Neural progenitor cell (in vitro differentiated cells): ENCODE measurements around the gene TMEM225B. TPM values are rescaled to one million over a fixed set of nuclear protein-coding genes. Genes with fewer than 3 reads are reported as not detected.
"Not testable (repeated sequence)": the region's sequence is repeated elsewhere in the genome, so short reads cannot be mapped to it uniquely, and the experiment has no call there.

ENCODE experiments used
- DNase-seq: peaks from one replicate; pipeline ENCODE4 v3.0.0-alpha.2; 2016; ENCODE audit warnings: low spot score
- H2AFZ ChIP-seq: fragments of 200-600 bp; sonication (generic); replicated peaks from 2 replicates; pipeline ENCODE4 v1.6.1; 2016; ENCODE audit warnings: antibody characterized with exemption
- H3F3A ChIP-seq: fragments of 200-600 bp; sonication (generic); 2 replicates; pipeline ENCODE4 v1.6.1; 2016; ENCODE audit warnings: antibody characterized with exemption, low read depth
- H3K27ac ChIP-seq: fragments of 200-600 bp; sonication (generic); 2 replicates; pipeline ENCODE4 v1.5.1; 2016; ENCODE audit warnings: mild to moderate bottlenecking
- H3K27me3 ChIP-seq: fragments of 200-600 bp; sonication (generic); 2 replicates; pipeline ENCODE4 v1.6.1; 2016; ENCODE audit warnings: mild to moderate bottlenecking, moderate library complexity
- H3K36me3 ChIP-seq: fragments of 200-600 bp; sonication (generic); 2 replicates; pipeline ENCODE4 v1.5.1; 2016
- H3K4me1 ChIP-seq: fragments of 200-600 bp; sonication (generic); 2 replicates; pipeline ENCODE4 v1.6.1; 2016; ENCODE audit warnings: mixed run types
- H3K4me2 ChIP-seq: fragments of 200-600 bp; sonication (generic); 2 replicates; pipeline ENCODE4 v1.6.1; 2016
- H3K4me3 ChIP-seq: fragments of 200-600 bp; sonication (generic); 2 replicates; pipeline ENCODE4 v1.5.1; 2016
- H3K79me2 ChIP-seq: fragments of 200-600 bp; sonication (generic); 2 replicates; pipeline ENCODE4 v1.6.1; 2016; ENCODE audit warnings: low read depth
- H3K9ac ChIP-seq: fragments of 200-600 bp; sonication (generic); 2 replicates; pipeline ENCODE4 v1.6.1; 2016
- H3K9me3 ChIP-seq: fragments of 200-600 bp; sonication (generic); 2 replicates; pipeline ENCODE4 v1.5.1; 2016; ENCODE audit warnings: low read depth
- H4K20me1 ChIP-seq: fragments of 200-600 bp; sonication (generic); 2 replicates; pipeline ENCODE4 v1.6.1; 2016; ENCODE audit warnings: low read depth
- H3K27ac Mint-ChIP-seq: 3 replicates; pipeline ENCODE4 v1.8.0; 2021; ENCODE audit warnings: mixed read lengths
- H3K27me3 Mint-ChIP-seq: 2 replicates; pipeline ENCODE4 v1.8.0; 2022; ENCODE audit warnings: low read depth, mild to moderate bottlenecking, inconsistent platforms, moderate library complexity, mixed read lengths; ENCODE audit not compliant: insufficient read depth
- H3K36me3 Mint-ChIP-seq: 3 replicates; pipeline ENCODE4 v1.8.0; 2021; ENCODE audit warnings: mixed read lengths
- H3K4me1 Mint-ChIP-seq: 3 replicates; pipeline ENCODE4 v1.8.0; 2021; ENCODE audit warnings: mixed read lengths
- H3K4me3 Mint-ChIP-seq: 3 replicates; pipeline ENCODE4 v1.8.0; 2021; ENCODE audit warnings: mild to moderate bottlenecking, moderate library complexity, mixed read lengths
- H3K9me3 Mint-ChIP-seq: 3 replicates; pipeline ENCODE4 v1.8.0; 2020; ENCODE audit warnings: mixed read lengths
- CTCF ChIP-seq: fragments of 200-600 bp; sonication (generic); IDR thresholded peaks from 2 replicates; pipeline ENCODE4 v1.5.1; 2017; ENCODE audit warnings: antibody characterized with exemption, mild to moderate bottlenecking
- EZH2 ChIP-seq: fragments of 200-600 bp; sonication (generic); IDR thresholded peaks from 2 replicates; pipeline ENCODE4 v1.6.1; 2017; ENCODE audit warnings: antibody characterized with exemption, mild to moderate bottlenecking, moderate library complexity
- EZH2phosphoT487 ChIP-seq: fragments of 200-600 bp; sonication (generic); IDR thresholded peaks from 2 replicates; pipeline ENCODE4 v1.6.1; 2017; ENCODE audit warnings: antibody characterized with exemption
- total RNA-seq: library from RNA; depleted of rRNA; stranded (reverse); fragments of >200 nt; gene quantifications from 2 replicates; pipeline ENCODE4 v1.2.3, GENCODE V29; 2015; ENCODE audit warnings: low replicate concordance

TMEM225B gene
- total RNA-seq, 1 donor from 2014 or later = not detected

- Histone ChIP-seq H3K36me3 (no peaks in the 10 kb centered on the region), H3K79me2 (no peaks in the 10 kb centered on the region), H3K9ac (no peak overlapping the region), H3K4me3 (no peak overlapping the region), H3K9me3 (no peaks in the 10 kb centered on the region), H3K4me1 (no peaks in the 10 kb centered on the region), H4K20me1 (no peaks in the 10 kb centered on the region), H3K4me2 (no peak overlapping the region), H2AFZ (no peak overlapping the region), H3K27me3 (no peaks in the 10 kb centered on the region), H3K27ac (no peak overlapping the region), H3F3A (no peaks in the 10 kb centered on the region)
- no peak for DNase-seq
- peaks cover 9% of the 10 kb centered on the region for H3K36me3 Mint-ChIP-seq
- H3K27me3 Mint-ChIP-seq = no peaks in the 10 kb centered on the region
- TF ChIP-seq EZH2phosphoT487 = no peak
- no peak for TF ChIP-seq EZH2
- no peak for TF ChIP-seq CTCF
- no peaks in the 10 kb centered on the region for H3K9me3 Mint-ChIP-seq
- H3K4me1 Mint-ChIP-seq = no peaks in the 10 kb centered on the region
- no peak overlapping the region for H3K4me3 Mint-ChIP-seq
- H3K27ac Mint-ChIP-seq = no peak overlapping the region
Observed at GRCh38 chr7:99645590-99645989, 47.5 kb downstream of the TMEM225B start.

- H3K27me3 ChIP-seq = no peaks in the 10 kb centered on the region
- Mint-ChIP-seq H3K27me3 (no peaks in the 10 kb centered on the region), H3K4me1 (no peaks in the 10 kb centered on the region), H3K36me3 (peaks cover 9% of the 10 kb centered on the region), H3K9me3 (no peaks in the 10 kb centered on the region), H3K27ac (no peak overlapping the region), H3K4me3 (no peak overlapping the region)
- H3K4me2 ChIP-seq = no peak overlapping the region
- no peak overlapping the region for H3K4me3 ChIP-seq
- no peaks in the 10 kb centered on the region for H3K36me3 ChIP-seq
- no peak overlapping the region for H3K27ac ChIP-seq
- no peak overlapping the region for H2AFZ ChIP-seq
- H3K4me1 ChIP-seq = no peaks in the 10 kb centered on the region
- TF ChIP-seq EZH2phosphoT487 = no peak
- TF ChIP-seq CTCF = no peak
- no peak for TF ChIP-seq EZH2
- no peak for DNase-seq
- H3K79me2 ChIP-seq = no peaks in the 10 kb centered on the region
- no peak overlapping the region for H3K9ac ChIP-seq
- H4K20me1 ChIP-seq = no peaks in the 10 kb centered on the region
- H3F3A ChIP-seq = no peaks in the 10 kb centered on the region
- H3K9me3 ChIP-seq = no peaks in the 10 kb centered on the region
Observed at GRCh38 chr7:99648843-99649242, 50.8 kb downstream of the TMEM225B start.

- H3K4me1 Mint-ChIP-seq = no peaks in the 10 kb centered on the region
- peaks cover 2% of the 10 kb centered on the region for H3K27me3 Mint-ChIP-seq
- H3K4me3 Mint-ChIP-seq = no peak overlapping the region
- Histone ChIP-seq H3K4me3 (no peak overlapping the region), H3K27ac (no peak overlapping the region), H3K9ac (no peak overlapping the region), H3K4me2 (no peak overlapping the region), H3K79me2 (no peaks in the 10 kb centered on the region), H4K20me1 (no peaks in the 10 kb centered on the region), H3F3A (no peaks in the 10 kb centered on the region), H3K36me3 (no peaks in the 10 kb centered on the region), H3K27me3 (no peaks in the 10 kb centered on the region), H3K4me1 (no peaks in the 10 kb centered on the region), H3K9me3 (no peaks in the 10 kb centered on the region), H2AFZ (no peak overlapping the region)
- no peaks in the 10 kb centered on the region for H3K36me3 Mint-ChIP-seq
- DNase-seq = no peak
- TF ChIP-seq CTCF (no peak), EZH2 (no peak)
- H3K27ac Mint-ChIP-seq = no peak overlapping the region
- peaks cover 5% of the 10 kb centered on the region for H3K9me3 Mint-ChIP-seq
Observed at GRCh38 chr7:99651290-99651689, 53.2 kb downstream of the TMEM225B start.

DNA sequence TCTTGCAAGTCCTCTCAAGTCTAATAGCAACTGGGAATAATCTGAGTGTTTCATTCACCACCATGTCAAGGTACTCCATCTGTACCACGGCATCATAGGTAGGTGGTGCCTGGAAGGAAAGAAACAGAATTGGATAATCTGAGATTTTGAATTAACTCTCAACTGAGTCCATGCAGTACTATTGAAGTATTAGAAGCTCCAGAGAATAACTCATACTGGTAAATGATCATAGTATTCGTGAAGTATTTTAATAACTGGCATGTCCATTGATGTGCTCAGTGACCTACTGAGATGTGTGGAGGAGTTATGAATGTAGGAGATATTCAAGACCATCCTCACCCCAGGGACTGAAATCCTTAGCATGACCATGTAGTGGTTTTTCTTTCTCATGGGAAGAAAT is 54.6 kb downstream of the TMEM225B start:
- H3K4me3 Mint-ChIP-seq = no peak overlapping the region
- no peak overlapping the region for H3K4me2 ChIP-seq
- no peaks in the 10 kb centered on the region for H3K4me1 Mint-ChIP-seq
- no peaks in the 10 kb centered on the region for H3K27me3 ChIP-seq
- H3K4me3 ChIP-seq = no peak overlapping the region
- H3K27me3 Mint-ChIP-seq = peaks cover 2% of the 10 kb centered on the region
- H3K27ac Mint-ChIP-seq = no peak overlapping the region
- H3K9me3 ChIP-seq = no peaks in the 10 kb centered on the region
- DNase-seq = no peak
- no peak overlapping the region for H2AFZ ChIP-seq
- peaks cover 5% of the 10 kb centered on the region for H3K9me3 Mint-ChIP-seq
- no peak overlapping the region for H3K9ac ChIP-seq
- H3K36me3 Mint-ChIP-seq = no peaks in the 10 kb centered on the region
- H4K20me1 ChIP-seq = no peaks in the 10 kb centered on the region
- no peaks in the 10 kb centered on the region for H3F3A ChIP-seq
- no peaks in the 10 kb centered on the region for H3K79me2 ChIP-seq
- no peaks in the 10 kb centered on the region for H3K36me3 ChIP-seq
- H3K27ac ChIP-seq = no peak overlapping the region
- TF ChIP-seq EZH2phosphoT487 = no peak
- no peak for TF ChIP-seq CTCF
- TF ChIP-seq EZH2 = no peak
- no peaks in the 10 kb centered on the region for H3K4me1 ChIP-seq

DNA sequence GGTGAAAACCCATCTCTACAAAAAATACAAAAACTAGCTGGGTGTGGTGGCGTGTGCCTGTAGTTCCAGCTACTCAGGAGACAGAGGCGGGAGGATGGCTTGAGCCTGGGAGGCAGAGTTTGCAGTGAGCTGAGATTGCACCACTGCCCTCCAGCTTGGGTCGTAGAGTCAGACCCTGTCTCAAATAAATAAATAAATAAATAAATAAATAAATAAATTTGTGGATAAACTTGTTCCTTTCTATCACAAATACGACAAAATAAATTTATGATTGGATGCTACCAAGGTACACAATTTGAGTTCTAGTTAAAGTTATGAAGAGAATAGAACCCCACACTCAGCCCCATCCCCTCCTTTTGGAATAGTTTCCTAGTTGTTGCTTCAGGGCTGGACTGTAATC is 55.2 kb downstream of the TMEM225B start:
- H2AFZ ChIP-seq, H3K4me1 ChIP-seq, H3K4me3 Mint-ChIP-seq, H3K36me3 Mint-ChIP-seq, H3K4me3 ChIP-seq, H3K9me3 ChIP-seq, H3K4me2 ChIP-seq, H3F3A ChIP-seq, H3K27me3 ChIP-seq, H3K27me3 Mint-ChIP-seq, DNase-seq, H4K20me1 ChIP-seq, H3K36me3 ChIP-seq, H3K9me3 Mint-ChIP-seq, H3K4me1 Mint-ChIP-seq, H3K9ac ChIP-seq, H3K27ac Mint-ChIP-seq, H3K79me2 ChIP-seq, H3K27ac ChIP-seq: not testable (repeated sequence)
